ENCODE measurements around the gene LYL1.

The LYL1 gene

GRCh38 chr19:13122275-13122878, 19.7 kb upstream of the LYL1 start:
- Mint-ChIP-seq H3K4me1 (peaks cover 58% of the 10 kb centered on the region), H3K4me3 (peak overlapping the region; percentile 54), H3K27ac (peak overlapping the region; percentile 87), H3K36me3 (ENCODE audit: low read depth) (peaks cover 15% of the 10 kb centered on the region), H3K9me3 (no peaks in the 10 kb centered on the region), H3K27me3 (ENCODE audit: low read depth, poor library complexity) (no peaks in the 10 kb centered on the region)
- no peak for TF ChIP-seq CTCF (IDR thresholded peaks at IDR 0.05)
- DNase-seq, result no peak

DNA sequence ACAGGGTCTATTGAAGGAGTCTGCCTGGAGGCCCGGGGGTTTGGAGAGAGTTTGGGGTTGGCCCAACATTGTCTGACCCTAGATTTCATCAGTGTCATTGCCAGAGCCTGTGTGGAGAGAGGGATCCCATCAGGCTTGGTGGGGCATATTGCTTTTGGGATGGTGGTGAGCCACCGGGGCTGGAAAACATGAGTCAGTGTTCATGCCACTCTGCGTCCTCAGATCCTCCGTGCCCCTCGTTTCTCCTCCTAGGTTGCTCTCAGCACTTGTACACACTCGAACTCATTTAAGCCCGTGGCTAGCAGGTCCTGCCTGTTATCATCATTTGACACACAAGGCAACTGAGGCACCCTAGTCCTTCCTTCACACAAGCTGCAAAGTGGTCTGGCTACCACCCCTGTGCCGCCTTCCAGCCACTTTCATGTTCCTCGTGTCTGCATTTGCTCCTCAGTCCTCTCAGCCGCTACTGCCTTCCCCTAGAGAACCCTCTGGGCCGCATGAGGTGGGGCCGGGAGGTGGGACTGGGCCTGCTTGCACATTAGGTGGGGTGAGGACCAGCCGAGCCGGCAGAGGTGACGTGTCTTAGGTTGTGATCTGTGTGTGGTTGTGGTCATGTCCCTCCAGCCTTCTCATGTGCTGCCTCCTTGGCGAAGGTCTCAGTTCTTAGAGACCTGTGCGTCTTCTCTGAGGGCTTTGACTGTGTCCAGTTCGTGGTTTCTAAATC, 19.1 kb upstream of the LYL1 start:
- H3K4me3 Mint-ChIP-seq, result peak overlapping the region; percentile 54

GRCh38 chr19:13120817-13121216, 18.2 kb upstream of the LYL1 start:
- Mint-ChIP-seq H3K4me1 (peaks cover 66% of the 10 kb centered on the region), H3K36me3 (ENCODE audit: low read depth) (peaks cover 5% of the 10 kb centered on the region), H3K9me3 (no peaks in the 10 kb centered on the region), H3K4me3 (peak overlapping the region; percentile 90), H3K27ac (peak overlapping the region; percentile 64), H3K27me3 (ENCODE audit: low read depth, poor library complexity) (no peaks in the 10 kb centered on the region)
- no peak for DNase-seq
- TF ChIP-seq CTCF (IDR thresholded peaks at IDR 0.05), result no peak

More for the DNA sequence above, 19.1 kb upstream of the LYL1 start:
- TF ChIP-seq CTCF (IDR thresholded peaks at IDR 0.05), result no peak
- no peak for DNase-seq
- peaks cover 57% of the 10 kb centered on the region for H3K4me1 Mint-ChIP-seq
- H3K36me3 Mint-ChIP-seq (ENCODE audit: low read depth), result peaks cover 11% of the 10 kb centered on the region
- H3K27me3 Mint-ChIP-seq (ENCODE audit: low read depth, poor library complexity), result no peaks in the 10 kb centered on the region
- H3K9me3 Mint-ChIP-seq, result no peaks in the 10 kb centered on the region
- peak overlapping the region; percentile 64 for H3K27ac Mint-ChIP-seq

DNA sequence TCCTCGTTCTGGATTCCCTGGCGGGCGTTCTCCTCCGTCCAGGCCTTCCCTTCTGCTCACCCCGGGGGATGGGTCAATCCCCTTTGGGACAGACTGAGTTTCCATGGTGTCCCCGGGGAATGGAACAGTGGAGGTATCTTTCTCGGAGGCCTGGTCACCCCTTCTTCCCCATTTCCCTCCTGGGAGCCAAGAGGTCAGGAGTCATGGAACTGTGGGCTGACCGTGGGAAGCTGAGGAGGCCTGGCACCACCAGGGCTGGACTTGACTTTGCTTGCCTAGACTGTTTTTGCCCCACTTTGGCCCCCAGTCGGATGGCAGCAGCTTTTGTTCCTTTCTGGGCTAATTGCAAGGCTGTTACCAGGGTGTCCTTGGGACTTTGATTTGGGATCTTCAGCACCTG, 17.4 kb upstream of the LYL1 start:
- Mint-ChIP-seq H3K27me3 (ENCODE audit: low read depth, poor library complexity) (no peaks in the 10 kb centered on the region), H3K27ac (no peak overlapping the region), H3K4me1 (peaks cover 74% of the 10 kb centered on the region), H3K36me3 (ENCODE audit: low read depth) (peaks cover 5% of the 10 kb centered on the region), H3K9me3 (no peaks in the 10 kb centered on the region), H3K4me3 (peak overlapping the region; percentile 90)
- no peak for TF ChIP-seq CTCF (IDR thresholded peaks at IDR 0.05)
- DNase-seq, result no peak

- no peak for TF ChIP-seq CTCF (IDR thresholded peaks at IDR 0.05)
- H3K4me3 Mint-ChIP-seq, result peak overlapping the region; percentile 90
- H3K36me3 Mint-ChIP-seq (ENCODE audit: low read depth), result peaks cover 5% of the 10 kb centered on the region
- no peak for DNase-seq
- H3K4me1 Mint-ChIP-seq, result peaks cover 75% of the 10 kb centered on the region
- H3K9me3 Mint-ChIP-seq, result no peaks in the 10 kb centered on the region
- peak overlapping the region; percentile 73 for H3K27ac Mint-ChIP-seq
- no peaks in the 10 kb centered on the region for H3K27me3 Mint-ChIP-seq (ENCODE audit: low read depth, poor library complexity)
Observed at GRCh38 chr19:13119627-13120026, 17.0 kb upstream of the LYL1 start.

Measured in nephron progenitor cell (in vitro differentiated cells).